ENCODE results near the gene PDE5A. TPM values are rescaled to one million over a fixed set of nuclear protein-coding genes. Genes with fewer than 3 reads are reported as not detected.

PDE5A gene
- polyA plus RNA-seq, 1 donor (not counting 4 experiments of a cell fraction or from before 2014, with no cell fraction given): 3.6 TPM

DNA sequence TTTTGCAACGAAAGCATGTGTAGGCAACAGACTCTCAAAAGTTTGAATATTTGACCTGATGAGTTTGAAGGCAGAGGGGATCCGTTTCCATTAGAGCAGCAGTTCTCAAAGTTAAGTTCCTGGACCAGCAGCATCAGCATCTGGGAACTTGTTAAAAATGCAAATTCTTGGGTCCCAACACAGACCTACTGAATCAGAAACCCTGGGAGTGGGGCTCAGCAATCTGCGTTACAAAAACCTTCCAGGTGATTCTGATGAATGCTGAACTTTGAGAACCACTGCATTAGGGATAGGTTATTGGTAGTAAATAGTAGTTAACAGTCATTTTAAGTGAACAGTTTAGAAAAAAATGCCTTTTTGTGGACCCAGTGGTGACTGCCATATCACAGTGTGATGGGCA lies 98.8 kb downstream of the PDE5A start:
- H3K9ac ChIP-seq (ENCODE audit: control insufficient read depth, extremely low read depth, insufficient read depth, low read length): no peak overlapping the region

DNA sequence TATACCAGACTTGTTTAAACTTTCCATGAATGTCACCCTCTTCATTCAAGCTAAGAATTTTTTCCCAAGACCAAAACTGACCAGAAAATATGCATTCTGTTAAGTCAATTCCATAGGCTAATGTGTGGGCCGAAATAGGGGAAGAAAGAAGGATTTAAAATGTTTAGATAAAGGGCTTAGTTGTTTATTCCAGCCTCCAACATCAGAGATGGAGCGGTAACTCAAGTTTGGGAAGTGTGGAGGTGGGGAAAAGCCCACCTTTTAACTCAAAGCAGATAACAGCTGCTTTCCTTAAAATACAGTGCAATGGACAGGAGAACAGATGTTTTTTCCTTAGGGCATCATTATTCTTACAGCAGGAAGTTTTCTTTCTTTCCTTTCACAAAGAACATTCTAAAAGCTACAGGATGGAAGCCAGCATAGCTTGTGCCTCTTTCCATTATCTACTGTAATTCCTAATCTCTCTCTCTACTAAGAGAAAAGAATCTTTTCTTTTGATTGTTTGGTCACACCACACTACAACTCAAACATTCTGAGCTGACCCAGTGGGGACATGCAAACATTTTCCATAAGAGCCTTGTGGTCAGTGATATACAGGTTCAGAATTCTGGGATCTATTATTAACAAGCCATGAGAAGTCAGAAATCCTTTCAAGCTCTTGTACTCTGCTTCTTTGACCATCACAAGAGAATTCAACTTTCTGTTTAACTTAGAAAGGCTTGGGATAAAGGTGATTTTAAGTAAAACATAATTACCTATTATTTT lies 101.6 kb downstream of the PDE5A start:
- H3K36me3 ChIP-seq (ENCODE audit: control insufficient read depth in 2 of 2, extremely low read depth in 1 of 2, insufficient read depth in 2 of 2, low read length in 2 of 2): no peaks in the 10 kb centered on the region
- H3K4me2 ChIP-seq (ENCODE audit: control insufficient read depth, extremely low read depth, insufficient read depth, low read depth, low read length): no peak overlapping the region
- H3K27me3 ChIP-seq (ENCODE audit: control insufficient read depth, extremely low read depth, insufficient read depth, low read length): no peaks in the 10 kb centered on the region
- FAIRE-seq (no peak), DNase-seq (ENCODE audit: low read depth, low spot score) (no peak)
- dilution Hi-C loops (cut with MboI; ENCODE audit: extremely low pct_ligation_motif_present, low sequenced_read_pairs): no loop called here
- TF ChIP-seq EZH2 (IDR thresholded peaks at IDR 0.05; ENCODE audit: low read length): no peak
- TF ChIP-seq, protein P1, sequence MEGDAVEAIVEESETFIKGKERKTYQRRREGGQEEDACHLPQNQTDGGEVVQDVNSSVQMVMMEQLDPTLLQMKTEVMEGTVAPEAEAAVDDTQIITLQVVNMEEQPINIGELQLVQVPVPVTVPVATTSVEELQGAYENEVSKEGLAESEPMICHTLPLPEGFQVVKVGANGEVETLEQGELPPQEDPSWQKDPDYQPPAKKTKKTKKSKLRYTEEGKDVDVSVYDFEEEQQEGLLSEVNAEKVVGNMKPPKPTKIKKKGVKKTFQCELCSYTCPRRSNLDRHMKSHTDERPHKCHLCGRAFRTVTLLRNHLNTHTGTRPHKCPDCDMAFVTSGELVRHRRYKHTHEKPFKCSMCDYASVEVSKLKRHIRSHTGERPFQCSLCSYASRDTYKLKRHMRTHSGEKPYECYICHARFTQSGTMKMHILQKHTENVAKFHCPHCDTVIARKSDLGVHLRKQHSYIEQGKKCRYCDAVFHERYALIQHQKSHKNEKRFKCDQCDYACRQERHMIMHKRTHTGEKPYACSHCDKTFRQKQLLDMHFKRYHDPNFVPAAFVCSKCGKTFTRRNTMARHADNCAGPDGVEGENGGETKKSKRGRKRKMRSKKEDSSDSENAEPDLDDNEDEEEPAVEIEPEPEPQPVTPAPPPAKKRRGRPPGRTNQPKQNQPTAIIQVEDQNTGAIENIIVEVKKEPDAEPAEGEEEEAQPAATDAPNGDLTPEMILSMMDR (optimal IDR thresholded peaks at IDR 0.05 in 1 of 3, IDR thresholded peaks at IDR 0.05 in 1 of 3, conservative IDR thresholded peaks at IDR 0.05 in 1 of 3; ENCODE audit: extremely low read depth in 1 of 3, insufficient read depth in 2 of 3, low read length in 3 of 3): no peak
- H2AFZ ChIP-seq (ENCODE audit: control insufficient read depth, low read length): no peak overlapping the region
- H3K4me3 ChIP-seq (ENCODE audit: control insufficient read depth in 2 of 3, extremely low read depth in 1 of 3, insufficient read depth in 2 of 3, low read depth in 1 of 3, low read length in 3 of 3): no peak overlapping the region
- H3K9me1 ChIP-seq (ENCODE audit: control insufficient read depth, extremely low read depth, insufficient read depth, low read length): no peaks in the 10 kb centered on the region
- no peaks in the 10 kb centered on the region for H4K20me1 ChIP-seq (ENCODE audit: control insufficient read depth, extremely low read depth, insufficient read depth, low read length)
- H3K4me1 ChIP-seq (ENCODE audit: control insufficient read depth, extremely low read depth, insufficient read depth, low read length): peaks cover 11% of the 10 kb centered on the region
- no peak overlapping the region for H3K27ac ChIP-seq (ENCODE audit: control insufficient read depth, insufficient read depth, low read length)
- no peaks in the 10 kb centered on the region for H3K9me3 ChIP-seq (ENCODE audit: control insufficient read depth, low read depth, low read length)
- no peaks in the 10 kb centered on the region for H3K79me2 ChIP-seq (ENCODE audit: control insufficient read depth, insufficient read depth, low read length)
- no peak overlapping the region for H3K9ac ChIP-seq (ENCODE audit: control insufficient read depth, extremely low read depth, insufficient read depth, low read length)

More for the DNA sequence above, 98.8 kb downstream of the PDE5A start:
- dilution Hi-C loops (cut with MboI; ENCODE audit: extremely low pct_ligation_motif_present, low sequenced_read_pairs): no loop called here
- Histone ChIP-seq H4K20me1 (ENCODE audit: control insufficient read depth, extremely low read depth, insufficient read depth, low read length) (no peaks in the 10 kb centered on the region), H3K9me1 (ENCODE audit: control insufficient read depth, extremely low read depth, insufficient read depth, low read length) (no peaks in the 10 kb centered on the region), H3K4me2 (ENCODE audit: control insufficient read depth, extremely low read depth, insufficient read depth, low read depth, low read length) (no peak overlapping the region), H3K4me1 (ENCODE audit: control insufficient read depth, extremely low read depth, insufficient read depth, low read length) (peaks cover 9% of the 10 kb centered on the region), H3K36me3 (ENCODE audit: control insufficient read depth in 2 of 2, extremely low read depth in 1 of 2, insufficient read depth in 2 of 2, low read length in 2 of 2) (no peaks in the 10 kb centered on the region), H3K9me3 (ENCODE audit: control insufficient read depth, low read depth, low read length) (no peaks in the 10 kb centered on the region), H3K4me3 (ENCODE audit: control insufficient read depth in 2 of 3, extremely low read depth in 1 of 3, insufficient read depth in 2 of 3, low read depth in 1 of 3, low read length in 3 of 3) (no peak overlapping the region), H2AFZ (ENCODE audit: control insufficient read depth, low read length) (no peak overlapping the region), H3K79me2 (ENCODE audit: control insufficient read depth, insufficient read depth, low read length) (no peaks in the 10 kb centered on the region), H3K27me3 (ENCODE audit: control insufficient read depth, extremely low read depth, insufficient read depth, low read length) (no peaks in the 10 kb centered on the region), H3K27ac (ENCODE audit: control insufficient read depth, insufficient read depth, low read length) (no peak overlapping the region)
- DNase-seq (ENCODE audit: low read depth, low spot score) (no peak), FAIRE-seq (no peak)
- TF ChIP-seq EZH2 (IDR thresholded peaks at IDR 0.05; ENCODE audit: low read length): no peak
- TF ChIP-seq, protein P1 (optimal IDR thresholded peaks at IDR 0.05 in 1 of 3, IDR thresholded peaks at IDR 0.05 in 1 of 3, conservative IDR thresholded peaks at IDR 0.05 in 1 of 3; ENCODE audit: extremely low read depth in 1 of 3, insufficient read depth in 2 of 3, low read length in 3 of 3): no peak

All from keratinocyte (primary cell).